GM12872 (cell line): ENCODE measurements around the gene CFAP97D1.

ENCODE experiments used
- CTCF ChIP-seq: IDR thresholded peaks from 3 replicates; pipeline ENCODE4 v1.5.1; 2011; ENCODE audit warnings: low read depth, mild to moderate bottlenecking, low read length, moderate library complexity; ENCODE audit not compliant: insufficient read depth

Gene CFAP97D1

GRCh38 chr17:43745541-43745940 lies 34.7 kb upstream of the CFAP97D1 start:
- no peak for TF ChIP-seq CTCF

GRCh38 chr17:43750153-43750552 lies 30.1 kb upstream of the CFAP97D1 start:
- no peak for TF ChIP-seq CTCF

GRCh38 chr17:43753493-43754129 lies 26.6 kb upstream of the CFAP97D1 start:
- TF ChIP-seq CTCF: no peak

GRCh38 chr17:43754947-43755346 lies 25.3 kb upstream of the CFAP97D1 start:
- no peak for TF ChIP-seq CTCF

GRCh38 chr17:43755389-43755875 lies 24.8 kb upstream of the CFAP97D1 start:
- TF ChIP-seq CTCF: no peak

GRCh38 chr17:43756201-43756600 lies 24.0 kb upstream of the CFAP97D1 start:
- no peak for TF ChIP-seq CTCF

- TF ChIP-seq CTCF: no peak
Measured at GRCh38 chr17:43757171-43757660, 23.0 kb upstream of the CFAP97D1 start.

GRCh38 chr17:43758086-43758485 lies 22.1 kb upstream of the CFAP97D1 start:
- TF ChIP-seq CTCF: no peak
